Transverse colon (tissue), 3 donors: ENCODE measurements around the gene SLAMF8.

ENCODE experiments used
- CTCF ChIP-seq, 5 experiments: fragments of 200-600 bp in 3 of 5; fragments of 450-650 bp in 2 of 5; sonication (generic) in 3 of 5; IDR thresholded peaks; 1 replicate in 2 of 5; 2 replicates in 3 of 5; pipeline ENCODE4 v1.5.1; 2016 to 2017; ENCODE audit warnings: antibody characterized with exemption in 5 of 5, inconsistent platforms in 3 of 5, mild to moderate bottlenecking in 2 of 5, moderate library complexity in 1 of 5
- POLR2A ChIP-seq: fragments of 450-650 bp; IDR thresholded peaks from one replicate; pipeline ENCODE4 v1.6.1; 2016; ENCODE audit warnings: antibody characterized with exemption, mild to moderate bottlenecking, moderate library complexity

GRCh38 chr1:159853417-159854115, 26.9 kb downstream of the SLAMF8 start:
- TF ChIP-seq CTCF (IDR thresholded peaks at IDR 0.05) (no peak), POLR2A (no peak)
